ENCODE measurements around the gene KLHL29. TPM values are rescaled to one million over a fixed set of nuclear protein-coding genes. Genes with fewer than 3 reads are reported as not detected.
"Not testable (repeated sequence)": the region's sequence is repeated elsewhere in the genome, so short reads cannot be mapped to it uniquely, and the experiment has no call there.

The KLHL29 gene
- total RNA-seq, 2 donors from 2014 or later: 2.9 to 4.6 TPM

GRCh38 chr2:23388294-23388693 lies 3.3 kb downstream of the KLHL29 start:
- intact Hi-C loops (cut with DNase I, micrococcal nuclease): no loop called here
- DNase-seq (no peak), ATAC-seq (no peak)

- ATAC-seq: no peak
- intact Hi-C loops (cut with DNase I, micrococcal nuclease): no loop called here
These were observed 4.0 kb downstream of the KLHL29 start for GRCh38 chr2:23388756-23389514.

GRCh38 chr2:23390152-23390551 lies 5.2 kb downstream of the KLHL29 start:
- intact Hi-C loops (cut with DNase I, micrococcal nuclease): no loop called here
- DNase-seq: no peak
- no peak for ATAC-seq

More at GRCh38 chr2:23388756-23389514, 4.0 kb downstream of the KLHL29 start:
- no peak for DNase-seq

DNA sequence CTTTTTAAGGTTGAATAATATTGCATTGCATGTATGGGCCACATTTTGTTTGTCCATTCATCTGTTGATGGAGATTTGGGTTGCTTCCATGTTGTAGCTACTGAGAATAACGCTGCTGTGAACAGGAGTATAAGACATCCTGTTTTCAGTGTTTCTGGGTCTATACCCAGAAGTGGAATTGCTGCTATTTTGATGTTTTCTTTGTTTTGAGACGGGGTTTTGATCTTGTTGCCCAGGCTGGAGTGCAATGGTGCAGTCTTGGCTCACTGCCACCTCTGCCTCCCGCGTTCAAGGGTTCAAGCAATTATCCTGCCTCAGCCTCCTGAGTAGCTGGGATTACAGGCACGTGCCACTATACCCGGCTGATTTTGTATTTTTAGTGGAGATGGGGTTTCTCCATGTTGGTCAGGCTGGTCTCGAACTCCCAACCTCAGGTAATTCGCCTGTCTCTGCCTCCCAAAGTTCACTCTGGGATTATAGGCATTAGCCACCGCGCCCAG lies 6.3 kb downstream of the KLHL29 start:
- intact Hi-C loops (cut with DNase I, micrococcal nuclease); ATAC-seq: not testable (repeated sequence)

GRCh38 chr2:23393722-23394121 lies 8.7 kb downstream of the KLHL29 start:
- ATAC-seq (no peak), DNase-seq (no peak)
- intact Hi-C loops (cut with DNase I, micrococcal nuclease): no loop called here

More for the DNA sequence above, 6.3 kb downstream of the KLHL29 start:
- DNase-seq: not testable (repeated sequence)

GRCh38 chr2:23394700-23395099 lies 9.7 kb downstream of the KLHL29 start:
- ATAC-seq (no peak), DNase-seq (no peak)
- intact Hi-C loops (cut with DNase I, micrococcal nuclease): no loop called here

DNA sequence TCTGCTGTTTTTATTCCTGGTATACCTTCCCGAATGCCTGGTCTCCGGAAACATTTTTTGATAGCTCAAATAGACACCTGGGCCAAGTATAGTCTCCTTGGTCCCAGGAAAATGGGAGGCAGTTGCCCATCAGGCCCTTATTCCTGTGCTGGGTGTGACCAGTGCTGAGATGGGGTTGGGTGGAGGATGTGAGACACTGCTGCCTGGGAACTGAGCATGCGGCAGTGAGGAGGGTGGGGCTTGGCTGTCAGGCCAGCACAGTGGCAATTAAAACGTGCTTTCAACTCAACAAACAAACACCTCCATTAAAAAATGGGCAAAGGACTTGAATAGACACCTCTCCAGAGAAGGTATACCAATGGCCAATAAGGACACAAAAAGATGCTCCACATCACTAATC lies 12.5 kb downstream of the KLHL29 start:
- DNase-seq: peak in 1 of 2 donors; percentile 26
- peak; percentile 96 for ATAC-seq
- intact Hi-C loops (cut with DNase I, micrococcal nuclease): no loop called here

GRCh38 chr2:23399674-23400261 lies 14.8 kb downstream of the KLHL29 start:
- ATAC-seq (no peak), DNase-seq (no peak)
- intact Hi-C loops (cut with DNase I, micrococcal nuclease): no loop called here

DNA sequence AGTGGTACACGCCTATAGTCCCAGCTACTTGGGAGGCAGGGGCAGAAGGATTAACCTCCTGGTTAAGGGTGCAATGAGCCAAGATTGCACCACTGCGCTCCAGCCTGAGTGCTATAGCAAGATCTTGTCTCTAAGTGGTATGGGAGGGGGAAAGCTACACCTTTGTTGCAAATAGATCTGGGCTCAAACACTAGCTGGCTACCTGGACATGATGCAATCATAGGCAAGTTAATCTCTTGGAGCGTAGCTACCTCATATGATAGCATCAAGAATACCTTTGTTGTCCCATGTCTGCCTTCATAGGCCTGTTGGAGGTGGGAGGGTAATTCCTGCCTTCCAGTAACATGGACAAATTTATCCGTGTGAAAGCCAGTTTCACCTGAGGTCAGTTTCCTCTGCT lies 15.7 kb downstream of the KLHL29 start:
- no peak for ATAC-seq
- intact Hi-C loops (cut with DNase I, micrococcal nuclease): no loop called here

DNA sequence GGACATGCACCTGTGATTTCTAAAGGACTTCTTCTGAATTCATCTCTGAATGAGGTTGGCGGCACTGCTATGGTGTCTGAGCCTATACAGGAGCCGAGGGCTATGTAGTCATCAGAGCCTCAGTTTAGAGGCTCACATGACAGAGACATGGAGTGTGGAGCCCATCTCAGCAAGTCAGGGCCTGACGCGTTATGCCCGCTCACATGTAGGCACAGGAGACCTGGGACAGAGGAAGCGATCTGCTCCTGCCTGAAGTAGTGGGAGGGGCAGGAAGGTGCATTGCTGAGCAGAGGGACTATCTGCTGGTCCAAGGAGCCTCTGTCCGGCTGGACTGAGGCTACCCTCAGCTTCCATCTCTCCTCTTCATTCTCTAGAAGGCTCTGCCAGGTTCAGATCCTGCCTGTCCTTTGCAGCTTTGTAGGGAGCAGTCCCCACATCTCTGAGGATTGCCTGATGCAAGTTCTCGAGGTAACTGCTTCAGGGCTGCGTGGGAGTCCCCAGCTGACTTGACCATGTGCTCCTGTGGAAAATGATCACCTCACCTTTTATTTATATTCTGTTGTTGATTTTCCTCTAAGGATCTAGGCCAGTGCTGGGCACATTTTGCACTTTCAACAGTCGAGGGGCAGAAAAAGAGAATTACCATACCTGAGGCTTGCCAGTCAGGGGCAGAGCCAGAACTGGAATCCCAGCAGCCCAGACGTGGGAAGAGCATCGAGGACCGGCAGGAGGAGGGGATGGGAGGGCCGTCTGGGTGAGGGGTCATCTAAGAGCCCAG lies 16.6 kb downstream of the KLHL29 start:
- ATAC-seq (no peak), DNase-seq (no peak)
- intact Hi-C loops (cut with DNase I, micrococcal nuclease): no loop called here

More for the DNA sequence above, 15.7 kb downstream of the KLHL29 start:
- DNase-seq: no peak

DNA sequence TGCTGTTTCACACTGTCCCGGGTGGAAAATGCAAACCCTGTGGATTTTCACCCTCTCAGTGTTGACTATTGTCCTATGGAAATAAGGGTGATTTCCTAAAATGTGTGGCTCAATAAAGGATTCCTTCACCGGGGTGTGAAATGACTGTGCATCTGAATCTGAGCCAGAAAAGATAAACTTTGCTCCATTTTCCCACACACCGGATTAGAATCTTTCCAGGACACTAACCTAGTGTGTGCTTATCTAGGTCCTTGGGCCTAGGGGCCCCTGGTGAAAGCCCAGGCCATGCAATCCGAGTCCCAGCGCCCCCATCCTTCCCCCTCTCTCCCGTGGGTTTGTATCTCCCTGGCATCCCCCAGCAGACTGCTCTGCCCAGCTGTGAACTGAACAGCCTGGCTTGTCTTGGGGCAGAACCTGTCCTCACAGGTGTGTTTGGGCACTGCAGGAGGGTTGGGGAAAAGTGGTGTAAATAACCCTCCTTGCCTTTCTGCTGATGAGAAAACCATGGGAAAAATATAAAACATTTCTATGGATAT lies 17.3 kb downstream of the KLHL29 start:
- intact Hi-C loops (cut with DNase I, micrococcal nuclease): no loop called here
- DNase-seq: no peak
- ATAC-seq: no peak

- DNase-seq (peak; percentile 62 to 78), ATAC-seq (peak; percentile 97)
- intact Hi-C loops (cut with DNase I, micrococcal nuclease): no loop called here
These were observed 19.4 kb downstream of the KLHL29 start for GRCh38 chr2:23404426-23404825.

DNA sequence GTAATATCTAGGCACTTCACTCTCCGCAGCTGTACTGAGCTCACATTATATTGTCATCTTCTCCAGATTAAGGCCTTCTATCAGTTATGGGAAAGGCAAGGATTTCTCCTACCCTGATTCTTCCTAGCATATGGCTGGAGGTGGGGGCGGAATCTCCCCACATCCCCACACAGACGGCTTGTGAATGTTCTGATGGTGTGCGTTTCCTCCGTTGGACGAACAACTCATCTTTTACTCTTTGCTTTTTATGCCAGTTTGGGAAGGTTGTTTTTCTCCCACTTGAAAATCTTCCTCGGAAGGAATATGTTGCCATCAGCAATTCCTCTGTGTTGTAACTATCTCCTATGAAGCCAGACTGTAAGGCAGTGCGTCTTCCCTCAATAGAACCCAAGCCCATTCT lies 24.3 kb downstream of the KLHL29 start:
- no peak for DNase-seq
- intact Hi-C loops (cut with DNase I, micrococcal nuclease): no loop called here
- ATAC-seq: no peak

GRCh38 chr2:23410596-23410995 lies 25.6 kb downstream of the KLHL29 start:
- ATAC-seq (no peak), DNase-seq (no peak)
- intact Hi-C loops (cut with DNase I, micrococcal nuclease): no loop called here

DNA sequence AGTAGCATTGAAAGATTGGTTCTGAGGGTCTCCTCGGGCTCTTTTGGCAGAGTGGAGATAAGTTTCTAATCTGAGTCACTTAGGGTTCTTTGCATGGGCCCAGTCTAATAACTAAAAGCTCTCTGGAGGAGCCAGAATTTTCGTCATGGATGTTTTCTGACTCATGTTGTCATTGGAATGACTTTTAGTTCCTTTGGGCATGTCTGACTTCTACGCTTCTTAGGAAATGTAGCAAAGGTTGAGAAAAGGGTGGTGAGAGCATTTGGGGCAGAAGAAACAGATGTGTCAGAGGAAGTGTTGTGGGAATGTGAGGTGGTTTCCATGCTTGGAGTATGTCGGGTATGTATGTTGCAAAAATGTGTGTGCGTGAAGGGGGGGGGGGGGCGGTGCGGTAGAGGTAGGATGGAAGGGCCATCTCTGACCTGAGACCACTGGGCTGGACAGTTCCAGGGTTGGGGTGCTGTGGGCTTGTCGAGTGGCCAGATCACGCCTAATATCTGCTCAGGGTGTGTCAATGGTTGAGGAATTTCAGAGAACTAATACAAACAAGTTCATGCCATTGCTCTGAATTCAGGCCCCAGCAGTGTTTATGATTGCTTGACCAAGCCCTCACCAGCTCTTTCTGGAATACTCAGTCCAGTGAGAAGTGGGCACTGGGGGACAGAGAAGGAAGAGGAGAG lies 26.9 kb downstream of the KLHL29 start:
- intact Hi-C loops (cut with DNase I, micrococcal nuclease): no loop called here
- ATAC-seq (no peak), DNase-seq (no peak)

GRCh38 chr2:23412556-23413155 lies 27.7 kb downstream of the KLHL29 start:
- ATAC-seq (no peak), DNase-seq (no peak)
- intact Hi-C loops (cut with DNase I, micrococcal nuclease): no loop called here

GRCh38 chr2:23413641-23414040 lies 28.7 kb downstream of the KLHL29 start:
- intact Hi-C loops (cut with DNase I, micrococcal nuclease): no loop called here
- ATAC-seq: no peak
- DNase-seq: no peak

DNA sequence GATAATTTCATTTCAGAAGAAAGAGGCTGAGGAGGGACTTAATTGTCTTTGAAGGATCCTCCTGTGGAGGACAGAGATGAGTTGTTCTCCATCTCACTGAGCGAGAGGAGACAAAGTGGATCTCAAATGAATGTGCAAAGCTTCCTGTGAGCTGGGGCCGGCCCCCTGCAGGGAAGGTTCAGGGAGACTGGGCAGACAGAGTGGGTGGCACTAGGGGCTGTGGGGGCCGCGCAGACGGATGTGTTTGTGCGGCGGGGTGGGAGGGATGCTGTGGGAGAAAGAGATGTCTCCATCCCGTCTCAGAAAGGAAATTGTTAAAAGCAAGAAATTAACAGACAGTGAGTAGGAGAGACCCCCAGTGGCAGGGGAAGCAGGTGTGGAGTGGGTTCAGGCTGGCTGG lies 29.1 kb downstream of the KLHL29 start:
- intact Hi-C loops (cut with DNase I, micrococcal nuclease): no loop called here
- DNase-seq: no peak
- ATAC-seq: no peak

GRCh38 chr2:23414871-23415270 lies 29.9 kb downstream of the KLHL29 start:
- intact Hi-C loops (cut with DNase I, micrococcal nuclease): no loop called here
- ATAC-seq (no peak), DNase-seq (no peak)

All from left colon (tissue), 2 donors.